ENCODE data around the gene AHCYL2.

The AHCYL2 gene

DNA sequence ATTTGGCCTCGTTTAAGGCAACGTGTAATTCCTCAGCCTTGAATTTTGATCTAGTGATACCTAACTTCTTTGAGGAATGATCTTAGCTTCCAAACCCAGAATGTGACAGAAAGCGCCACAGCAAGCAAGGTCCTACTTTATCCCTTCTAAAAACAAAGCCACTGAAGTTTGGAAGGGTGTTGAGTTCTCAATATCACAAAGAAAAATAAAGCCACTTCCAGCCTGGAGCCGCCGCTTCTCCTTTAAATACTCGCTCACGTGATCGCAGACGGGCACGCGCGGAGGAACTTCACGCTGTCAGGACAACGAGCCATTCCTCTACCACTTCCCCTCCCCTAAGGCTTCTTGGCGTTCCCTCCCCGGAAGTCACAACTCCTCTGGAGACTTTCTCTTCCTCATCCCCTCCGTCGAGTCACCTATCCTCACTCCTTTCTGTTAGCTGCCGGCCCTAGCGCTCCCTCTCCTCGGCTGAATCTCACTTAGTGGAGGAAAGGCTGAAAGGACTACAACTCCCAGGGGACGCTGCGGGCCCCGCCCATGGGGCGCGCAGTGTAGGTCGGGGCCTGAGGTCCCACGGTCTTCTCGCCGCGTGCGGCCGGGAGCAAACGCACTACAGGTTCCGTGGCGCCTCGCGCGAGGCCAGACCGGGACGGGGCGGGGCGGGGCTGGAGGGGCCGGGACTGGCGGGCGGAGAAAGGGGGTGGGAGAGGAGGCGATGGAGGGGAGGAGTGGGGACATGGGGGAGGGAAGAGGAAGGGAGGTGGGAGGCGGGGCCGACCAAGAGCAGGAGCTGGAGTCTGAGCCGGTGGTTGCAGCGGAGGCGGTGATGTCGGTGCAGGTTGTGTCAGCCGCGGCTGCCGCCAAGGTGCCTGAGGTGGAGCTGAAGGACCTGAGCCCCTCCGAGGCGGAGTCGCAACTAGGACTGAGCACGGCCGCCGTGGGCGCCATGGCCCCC lies at the start of gene AHCYL2:
Gene AHCYL2, plus strand, starts transcription at position 780 of the 955 bp plus-strand sequence.
- peak; percentile 99 for DNase-seq

- DNase-seq: no peak
Observed at GRCh38 chr7:129176916-129177710, 47.7 kb upstream of the AHCYL2 start.

DNA sequence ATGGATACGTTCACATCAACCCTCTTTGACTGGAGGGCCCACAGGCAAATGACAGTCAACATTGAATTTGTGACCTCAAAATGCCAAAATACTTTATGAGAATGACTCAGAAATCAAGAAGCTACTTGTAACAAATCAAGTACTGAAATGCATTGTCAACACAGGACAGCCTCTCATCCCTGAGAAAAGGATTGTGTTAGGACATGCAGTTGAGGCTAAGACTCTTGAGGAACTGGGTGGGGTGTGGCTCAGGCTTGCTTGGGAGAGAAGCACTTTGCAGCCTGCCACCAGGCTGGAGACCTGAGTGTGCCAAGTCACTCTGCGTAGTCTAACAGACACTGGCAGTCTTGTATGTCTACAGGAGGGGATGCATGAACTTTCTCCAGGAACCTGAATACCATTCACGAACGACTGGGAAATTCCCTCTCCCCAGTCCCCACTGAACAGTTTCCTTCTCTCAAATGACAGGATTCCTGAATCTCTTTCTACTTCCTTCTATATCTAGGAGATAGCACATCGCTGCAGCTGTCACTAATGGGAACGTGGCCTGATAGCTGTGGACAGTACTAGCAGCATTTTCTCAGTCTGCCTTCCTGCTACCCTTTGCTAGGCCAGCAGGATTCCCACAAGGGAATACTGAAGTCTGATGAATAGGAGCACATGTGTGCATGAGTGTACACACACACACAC lies 39.7 kb upstream of the AHCYL2 start:
- peak; percentile 25 for DNase-seq

DNA sequence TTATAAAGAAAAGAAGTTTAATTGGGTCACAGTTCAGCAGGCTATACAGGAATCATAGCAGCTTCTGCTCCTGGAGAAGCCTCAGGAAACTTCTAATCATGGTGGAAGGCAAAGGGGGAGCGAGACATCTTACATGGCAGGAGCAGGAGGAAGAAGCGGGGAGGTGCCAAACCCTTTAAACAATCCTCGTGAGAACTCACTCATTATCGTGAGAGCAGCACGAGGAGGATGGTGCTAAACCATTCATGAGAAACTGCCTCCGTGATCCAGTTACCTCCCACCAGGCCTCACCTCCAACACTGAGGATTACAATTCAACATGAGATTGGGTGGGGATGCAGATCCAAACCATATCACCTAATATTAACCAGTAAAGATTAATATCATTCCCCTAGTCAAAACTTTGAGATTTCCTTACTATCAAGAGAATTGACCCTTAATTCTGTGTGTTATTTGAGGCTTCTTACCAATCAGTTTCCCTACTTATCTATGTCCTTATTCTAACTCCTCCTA lies 38.0 kb upstream of the AHCYL2 start:
- DNase-seq: no peak

GRCh38 chr7:129187681-129188371 lies 37.0 kb upstream of the AHCYL2 start:
- no peak for DNase-seq

DNA sequence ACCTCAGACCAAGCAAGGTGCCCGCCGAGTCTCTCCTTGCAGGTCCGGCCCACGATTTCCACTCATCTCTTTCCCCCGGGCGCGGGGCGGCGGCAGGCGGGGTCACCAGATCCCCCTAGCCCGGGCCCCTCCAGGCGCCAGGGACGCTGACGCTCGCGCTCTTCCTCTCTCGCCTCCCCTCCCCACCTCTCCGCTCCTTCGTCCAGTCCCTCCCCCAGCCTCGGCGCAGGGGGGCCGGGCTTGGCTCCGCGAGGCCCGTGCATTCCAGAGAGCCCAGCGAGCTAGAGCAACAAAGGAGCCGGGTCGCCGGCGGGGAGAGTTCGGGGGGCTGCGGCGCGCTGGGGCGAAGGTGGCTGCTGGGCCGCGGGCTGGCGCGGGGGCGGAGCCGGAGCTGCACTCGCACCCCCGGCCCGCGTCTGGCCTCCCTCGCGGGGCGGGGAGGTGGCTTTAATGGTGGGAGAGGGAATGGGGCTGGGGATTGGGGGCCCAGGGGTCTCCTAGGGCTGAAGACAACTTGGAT lies 36.4 kb upstream of the AHCYL2 start, which contains the start of gene SMO:
Gene SMO, plus strand, starts transcription at position 262 of the 520 bp plus-strand sequence. CDS start 519 bp downstream, outside the sequence.
- peak; percentile 97 for DNase-seq

DNA sequence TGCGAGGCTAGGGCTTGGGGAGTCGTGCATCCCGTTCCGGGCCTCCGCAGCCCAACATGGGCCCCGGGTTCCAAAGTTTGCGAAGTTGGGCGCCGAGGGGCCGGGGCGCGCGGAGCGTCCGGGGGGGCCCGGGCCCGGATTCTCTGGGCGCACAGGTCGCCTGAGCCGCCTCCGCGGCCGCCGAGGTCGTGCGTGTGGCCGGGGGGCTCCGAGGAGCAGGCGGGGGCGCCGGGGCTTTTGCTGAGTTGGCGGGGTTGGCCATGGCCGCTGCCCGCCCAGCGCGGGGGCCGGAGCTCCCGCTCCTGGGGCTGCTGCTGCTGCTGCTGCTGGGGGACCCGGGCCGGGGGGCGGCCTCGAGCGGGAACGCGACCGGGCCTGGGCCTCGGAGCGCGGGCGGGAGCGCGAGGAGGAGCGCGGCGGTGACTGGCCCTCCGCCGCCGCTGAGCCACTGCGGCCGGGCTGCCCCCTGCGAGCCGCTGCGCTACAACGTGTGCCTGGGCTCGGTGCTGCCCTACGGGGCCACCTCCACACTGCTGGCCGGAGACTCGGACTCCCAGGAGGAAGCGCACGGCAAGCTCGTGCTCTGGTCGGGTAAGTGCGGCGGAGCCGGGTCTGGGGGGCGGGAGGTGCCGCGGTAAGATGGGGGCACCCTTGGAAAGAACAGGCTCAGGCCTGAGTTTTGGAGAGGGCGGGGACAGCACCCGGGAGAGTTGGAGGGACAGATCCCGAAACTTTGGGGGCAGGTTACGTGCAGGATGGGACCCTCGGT lies 35.8 kb upstream of the AHCYL2 start:
- DNase-seq: peak; percentile 67

DNA sequence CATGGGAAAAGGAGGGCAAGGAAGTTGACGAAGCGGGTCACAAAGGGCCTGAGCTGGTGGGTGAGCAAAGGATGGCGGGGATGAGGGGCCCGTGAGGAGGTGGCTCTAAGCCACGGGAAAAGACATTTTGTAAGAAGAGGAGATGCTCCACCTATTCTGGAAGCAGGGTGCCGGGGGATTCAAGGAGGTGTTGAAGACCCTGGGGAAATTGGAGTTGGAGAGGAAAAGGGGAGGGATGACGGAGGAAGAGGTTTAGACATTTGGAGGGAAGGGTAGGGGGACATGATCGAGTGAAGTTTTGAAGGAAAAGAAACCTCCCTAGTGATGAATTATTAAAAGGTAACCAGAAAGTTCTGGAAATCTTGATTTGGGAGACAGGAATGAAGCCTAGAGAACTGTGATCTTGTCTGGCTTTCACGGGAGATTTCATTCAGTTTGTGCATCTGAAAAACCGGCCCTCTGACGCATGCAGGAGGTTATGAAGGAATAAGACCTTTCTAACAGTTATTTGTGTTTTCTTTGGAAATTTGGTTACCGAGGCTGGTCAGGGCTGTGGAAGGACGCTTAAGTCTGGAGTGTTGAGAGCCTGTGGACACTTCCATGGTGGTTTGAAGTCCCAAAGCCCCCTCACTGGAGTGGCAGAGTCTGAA lies 35.0 kb upstream of the AHCYL2 start:
- DNase-seq: peak; percentile 22

DNA sequence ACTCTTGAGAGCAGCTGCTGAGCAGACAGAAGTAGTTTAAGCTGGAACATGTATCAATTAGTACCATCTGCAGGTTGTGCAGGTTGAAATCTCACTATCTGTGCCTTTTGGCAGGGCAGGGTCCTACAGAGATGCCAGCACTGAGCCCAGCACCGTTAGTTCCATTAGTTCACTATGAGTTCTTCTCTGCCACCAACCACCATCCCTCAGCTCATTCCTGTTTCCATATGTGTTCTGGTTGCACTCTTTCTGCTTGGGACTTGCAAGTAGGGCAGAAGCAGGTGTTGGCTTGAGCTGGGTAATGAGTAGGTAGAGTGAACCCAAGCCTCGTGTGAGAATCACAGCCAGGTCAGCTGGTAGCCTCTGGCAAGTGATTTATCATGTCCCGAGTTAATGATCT lies 33.6 kb upstream of the AHCYL2 start:
- no peak for DNase-seq

GRCh38 chr7:129193892-129194291 lies 30.9 kb upstream of the AHCYL2 start:
- DNase-seq: no peak

GRCh38 chr7:129197771-129198170 lies 27.1 kb upstream of the AHCYL2 start:
- DNase-seq: no peak

DNA sequence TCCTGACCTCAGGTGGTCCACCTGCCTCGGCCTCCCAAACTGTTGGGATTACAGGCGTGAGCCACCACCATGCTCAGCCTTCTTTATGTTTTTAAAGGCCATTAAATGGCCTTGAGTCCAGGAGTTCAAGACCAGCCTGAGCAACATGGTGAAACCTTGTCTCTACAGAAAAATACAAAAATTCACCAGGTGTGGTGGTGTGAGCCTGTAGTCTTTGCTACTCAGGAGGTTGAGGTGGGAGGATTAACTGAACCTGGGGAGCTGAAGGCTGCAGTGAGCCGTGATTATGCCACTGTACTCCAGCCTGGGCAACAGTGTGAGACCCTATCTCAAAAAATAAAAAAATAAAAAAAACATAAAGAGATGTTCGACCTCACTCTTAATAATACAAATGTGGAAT lies 25.4 kb upstream of the AHCYL2 start:
- no peak for DNase-seq

GRCh38 chr7:129202058-129202777 lies 22.6 kb upstream of the AHCYL2 start:
- DNase-seq: no peak

DNA sequence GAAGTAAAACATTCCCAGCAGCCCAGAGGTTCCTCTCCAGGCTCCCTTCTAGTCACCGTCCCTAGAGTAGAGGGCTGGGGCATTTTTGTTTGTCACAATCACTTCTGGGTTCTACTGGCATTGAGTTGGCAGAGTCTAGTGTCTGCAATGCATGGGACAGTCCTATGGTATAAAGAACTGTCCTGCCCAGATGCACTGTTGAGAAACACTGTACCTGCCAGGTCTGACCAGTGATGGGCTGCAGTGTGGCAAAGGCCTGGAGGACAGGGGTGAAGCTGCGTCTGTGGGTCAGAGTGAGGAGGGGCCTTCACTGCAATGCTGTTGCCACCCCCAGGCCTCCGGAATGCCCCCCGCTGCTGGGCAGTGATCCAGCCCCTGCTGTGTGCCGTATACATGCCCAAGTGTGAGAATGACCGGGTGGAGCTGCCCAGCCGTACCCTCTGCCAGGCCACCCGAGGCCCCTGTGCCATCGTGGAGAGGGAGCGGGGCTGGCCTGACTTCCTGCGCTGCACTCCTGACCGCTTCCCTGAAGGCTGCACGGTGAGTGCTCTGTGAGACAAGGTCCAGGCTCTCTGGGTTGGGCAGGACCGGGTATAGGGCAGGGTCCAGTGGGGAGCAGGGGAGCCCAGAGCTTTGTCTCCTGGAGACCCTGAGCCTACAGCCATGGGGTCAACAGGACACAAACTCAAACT lies 21.6 kb upstream of the AHCYL2 start:
- no peak for DNase-seq

- no peak for DNase-seq
Observed at GRCh38 chr7:129205126-129205818, 19.6 kb upstream of the AHCYL2 start.

DNA sequence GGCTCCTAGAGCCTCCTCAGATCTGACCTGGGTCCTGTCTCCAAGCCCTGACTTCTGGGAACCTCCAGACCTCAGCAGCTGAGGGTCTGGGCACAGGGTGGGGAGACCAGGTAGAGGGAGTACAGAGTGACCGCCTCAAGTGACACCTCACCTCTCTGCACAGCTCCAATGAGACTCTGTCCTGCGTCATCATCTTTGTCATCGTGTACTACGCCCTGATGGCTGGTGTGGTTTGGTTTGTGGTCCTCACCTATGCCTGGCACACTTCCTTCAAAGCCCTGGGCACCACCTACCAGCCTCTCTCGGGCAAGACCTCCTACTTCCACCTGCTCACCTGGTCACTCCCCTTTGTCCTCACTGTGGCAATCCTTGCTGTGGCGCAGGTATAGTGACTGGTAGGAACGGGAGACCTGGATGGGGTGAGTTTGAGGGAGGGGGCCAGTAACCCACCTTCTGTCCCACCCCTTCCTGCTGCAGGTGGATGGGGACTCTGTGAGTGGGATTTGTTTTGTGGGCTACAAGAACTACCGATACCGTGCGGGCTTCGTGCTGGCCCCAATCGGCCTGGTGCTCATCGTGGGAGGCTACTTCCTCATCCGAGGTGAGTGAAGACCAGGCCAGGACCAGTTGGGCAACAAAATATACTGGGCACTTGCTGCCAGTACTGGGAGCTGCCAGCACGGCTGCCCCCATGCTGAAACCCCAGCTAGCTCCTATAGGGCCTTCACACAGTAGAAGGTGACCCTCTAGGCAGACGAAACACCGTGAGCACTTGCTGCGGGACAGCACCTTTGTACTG lies 18.6 kb upstream of the AHCYL2 start:
- DNase-seq: no peak

- no peak for DNase-seq
Observed at GRCh38 chr7:129208667-129209066, 16.2 kb upstream of the AHCYL2 start.
